NT2/D1 (cell line): ENCODE results near the gene NACC2.

ENCODE experiments used
- DNase-seq: peaks from one replicate; pipeline ENCODE4 v3.0.0-alpha.2; 2011; ENCODE audit warnings: low read depth, low spot score
- H3K27me3 ChIP-seq: 2 replicates; pipeline ENCODE4 v1.6.0; 2011; ENCODE audit warnings: mild to moderate bottlenecking; ENCODE audit not compliant: insufficient read length, insufficient read depth
- H3K36me3 ChIP-seq: 2 replicates; pipeline ENCODE4 v1.6.1; 2011; ENCODE audit warnings: mild to moderate bottlenecking, low read length, mixed read lengths; ENCODE audit not compliant: insufficient read depth, insufficient read length
- H3K4me1 ChIP-seq: 2 replicates; pipeline ENCODE4 v1.5.1; 2011; ENCODE audit not compliant: insufficient read depth, insufficient read length
- H3K4me3 ChIP-seq: 2 replicates; pipeline ENCODE4 v1.5.1; 2011; ENCODE audit warnings: low read depth; ENCODE audit not compliant: insufficient read length
- H3K9ac ChIP-seq: 2 replicates; pipeline ENCODE4 v1.6.0; 2011; ENCODE audit warnings: low read depth; ENCODE audit not compliant: insufficient read length
- H3K9me3 ChIP-seq: 2 replicates; pipeline ENCODE4 v1.5.1; 2011; ENCODE audit warnings: mild to moderate bottlenecking, low read length; ENCODE audit not compliant: insufficient read depth
- SUZ12 ChIP-seq: IDR thresholded peaks from 2 replicates; pipeline ENCODE4 v1.6.1; 2011; ENCODE audit not compliant: insufficient read length, insufficient read depth; ENCODE audit errors: extremely low read depth
- YY1 ChIP-seq: IDR thresholded peaks from 2 replicates; pipeline ENCODE4 v1.6.1; 2011; ENCODE audit not compliant: insufficient read length, insufficient read depth
- ZNF274 ChIP-seq: IDR thresholded peaks from 2 replicates; pipeline ENCODE4 v1.6.1; 2011; ENCODE audit warnings: mild to moderate bottlenecking, low read depth, low read length

The NACC2 gene

GRCh38 chr9:136091582-136092352 lies 3.3 kb downstream of the NACC2 start:
- no peaks in the 10 kb centered on the region for H3K9me3 ChIP-seq
- peaks cover 60% of the 10 kb centered on the region for H3K4me1 ChIP-seq
- peaks cover 11% of the 10 kb centered on the region for H3K27me3 ChIP-seq
- no peak for DNase-seq
- H3K9ac ChIP-seq, result peak overlapping the region; percentile 36
- TF ChIP-seq SUZ12 (no peak), ZNF274 (no peak), YY1 (no peak)
- no peak overlapping the region for H3K4me3 ChIP-seq
- H3K36me3 ChIP-seq, result peaks cover 16% of the 10 kb centered on the region

- Histone ChIP-seq H3K9me3 (no peaks in the 10 kb centered on the region), H3K9ac (no peak overlapping the region), H3K36me3 (peaks cover 16% of the 10 kb centered on the region), H3K4me1 (peaks cover 63% of the 10 kb centered on the region), H3K4me3 (no peak overlapping the region), H3K27me3 (peaks cover 9% of the 10 kb centered on the region)
- DNase-seq, result no peak
- TF ChIP-seq SUZ12 (no peak), ZNF274 (no peak)
Observed at GRCh38 chr9:136090768-136091581, 4.1 kb downstream of the NACC2 start.

- Histone ChIP-seq H3K27me3 (peaks cover 5% of the 10 kb centered on the region), H3K4me1 (peaks cover 63% of the 10 kb centered on the region), H3K36me3 (peaks cover 23% of the 10 kb centered on the region), H3K4me3 (no peak overlapping the region), H3K9ac (no peak overlapping the region), H3K9me3 (no peaks in the 10 kb centered on the region)
- no peak for DNase-seq
- TF ChIP-seq ZNF274 (no peak), YY1 (no peak), SUZ12 (no peak)
Observed at GRCh38 chr9:136090056-136090735, 4.9 kb downstream of the NACC2 start.

- no peak for DNase-seq
- Histone ChIP-seq H3K27me3 (peaks cover 5% of the 10 kb centered on the region), H3K4me3 (no peak overlapping the region), H3K9ac (peak overlapping the region; percentile 54), H3K4me1 (peaks cover 63% of the 10 kb centered on the region), H3K36me3 (peaks cover 23% of the 10 kb centered on the region), H3K9me3 (no peaks in the 10 kb centered on the region)
- TF ChIP-seq YY1 (no peak), SUZ12 (no peak)
Observed at GRCh38 chr9:136089697-136090045, 5.4 kb downstream of the NACC2 start.

GRCh38 chr9:136088939-136089696 lies 6.0 kb downstream of the NACC2 start:
- Histone ChIP-seq H3K4me3 (no peak overlapping the region), H3K9ac (peak overlapping the region; percentile 54), H3K4me1 (peaks cover 63% of the 10 kb centered on the region), H3K36me3 (peaks cover 29% of the 10 kb centered on the region), H3K9me3 (no peaks in the 10 kb centered on the region), H3K27me3 (peaks cover 4% of the 10 kb centered on the region)
- TF ChIP-seq ZNF274 (no peak), SUZ12 (no peak), YY1 (no peak)
- no peak for DNase-seq

GRCh38 chr9:136088481-136088938 lies 6.6 kb downstream of the NACC2 start:
- TF ChIP-seq YY1 (no peak), SUZ12 (no peak), ZNF274 (no peak)
- H3K9ac ChIP-seq, result peak overlapping the region; percentile 50
- H3K36me3 ChIP-seq, result peaks cover 34% of the 10 kb centered on the region
- H3K9me3 ChIP-seq, result no peaks in the 10 kb centered on the region
- no peaks in the 10 kb centered on the region for H3K27me3 ChIP-seq
- peaks cover 63% of the 10 kb centered on the region for H3K4me1 ChIP-seq
- no peak overlapping the region for H3K4me3 ChIP-seq
- DNase-seq, result no peak
